Activated naive CD4-positive, alpha-beta T cell treated with anti-CD3 and anti-CD28 coated beads, Interleukin-2, amount 10 ng/mL, durations not matched to agents 7 days and 5 days (primary cell): Measurements from ENCODE around the gene ATG4D.
A peak's percentile ranks its signal among the peaks of the same experiment; 100 is the strongest.
"Not testable (repeated sequence)": the region's sequence is repeated elsewhere in the genome, so short reads cannot be mapped to it uniquely, and the experiment has no call there.

Experiments used
- CTCF ChIA-PET: fragments of 350-600 bp; sonication (Branson Sonifier 250); formaldehyde crosslinking; loops from one replicate; lab custom pipeline; 2021; ENCODE audit warnings: antibody characterized with exemption; lab: Charles Lee
- DNase-seq: peaks from one replicate; pipeline ENCODE4 v3.0.0-alpha.2; 2020
- H3K27ac Mint-ChIP-seq: one replicate; pipeline ENCODE4 v1.8.0; 2021; ENCODE audit warnings: mild to moderate bottlenecking, moderate library complexity, mixed read lengths
- H3K27me3 Mint-ChIP-seq: one replicate; pipeline ENCODE4 v1.8.0; 2021; ENCODE audit warnings: mild to moderate bottlenecking, mixed read lengths
- H3K36me3 Mint-ChIP-seq: one replicate; pipeline ENCODE4 v1.8.0; 2021; ENCODE audit warnings: mixed read lengths
- H3K4me1 Mint-ChIP-seq: one replicate; pipeline ENCODE4 v1.8.0; 2021; ENCODE audit warnings: mixed read lengths
- H3K4me3 Mint-ChIP-seq: one replicate; pipeline ENCODE4 v1.8.0; 2021; ENCODE audit warnings: mild to moderate bottlenecking, moderate library complexity, mixed read lengths
- H3K9me3 Mint-ChIP-seq: one replicate; pipeline ENCODE4 v1.8.0; 2021; ENCODE audit warnings: mixed read lengths

Gene ATG4D

DNA sequence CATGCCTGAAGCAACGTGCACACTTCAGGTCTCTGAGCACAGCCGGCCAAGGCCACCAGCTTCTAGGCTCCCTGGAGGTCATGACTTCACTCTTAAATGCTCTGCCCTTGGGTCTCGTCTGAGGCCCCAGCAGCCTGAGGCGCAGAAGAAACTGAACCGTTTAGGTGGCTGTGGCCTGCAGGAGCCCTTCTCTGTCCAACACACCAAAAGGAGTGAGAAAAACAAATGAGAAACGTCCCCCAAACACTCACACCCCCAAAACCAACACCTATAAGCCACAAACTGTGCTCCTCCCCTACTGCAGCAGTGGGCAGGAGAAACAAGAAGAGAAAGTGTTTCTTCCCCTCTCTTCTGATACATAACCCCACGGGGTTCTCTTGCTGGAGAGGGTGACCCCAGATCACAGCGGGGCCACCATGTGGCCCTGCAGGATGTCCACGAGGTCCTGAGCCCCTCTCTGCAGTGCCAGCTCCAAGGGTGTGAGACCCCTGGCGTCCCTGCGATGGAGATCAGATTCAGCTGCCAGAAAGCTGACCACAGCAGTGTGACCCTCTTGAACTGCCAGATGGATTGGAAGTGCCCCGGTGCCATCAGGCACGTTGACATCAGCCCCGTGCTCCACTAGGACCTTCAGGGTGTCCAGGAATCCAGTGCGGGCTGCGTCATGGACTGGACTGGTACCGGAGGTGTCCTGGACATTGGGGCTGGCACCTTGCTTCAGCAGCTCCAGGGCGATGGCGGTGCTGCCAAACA, 23.1 kb downstream of the ATG4D start:
- no peaks in the 10 kb centered on the region for H3K27me3 Mint-ChIP-seq
- peaks cover 40% of the 10 kb centered on the region for H3K4me1 Mint-ChIP-seq
- H3K4me3 Mint-ChIP-seq, result peak overlapping the region; percentile 84
- DNase-seq, result peak; percentile 71
- H3K36me3 Mint-ChIP-seq, result peaks cover 38% of the 10 kb centered on the region
- peak overlapping the region; percentile 99 for H3K27ac Mint-ChIP-seq
- H3K9me3 Mint-ChIP-seq, result no peaks in the 10 kb centered on the region
- CTCF ChIA-PET, result interaction anchor here (0.6 to 4.0 kb wide), 9 partner anchors 15 to 150 kb away, joined by 3 to 19 read pairs (median 4); no protein-coding TSS in a partner anchor

DNA sequence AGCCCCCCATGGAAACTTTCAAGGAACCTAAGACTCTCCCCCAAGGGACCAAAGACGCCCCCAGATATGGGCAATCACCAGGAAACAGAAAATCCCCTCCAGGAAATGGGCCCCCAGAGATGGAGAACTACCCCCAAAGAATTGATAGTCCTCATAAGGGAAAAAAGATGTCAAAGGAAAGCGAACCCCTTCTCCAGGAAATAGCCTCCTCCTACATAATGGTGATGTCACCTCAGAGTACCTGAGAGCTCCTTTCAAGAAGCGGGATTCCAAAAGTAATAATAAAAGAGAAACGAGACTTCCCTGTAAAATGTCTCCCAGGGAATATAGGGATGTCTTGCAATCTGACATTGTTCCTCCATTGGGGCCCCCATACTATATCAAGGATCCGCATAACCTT, 24.0 kb downstream of the ATG4D start:
- peak overlapping the region; percentile 84 for H3K4me3 Mint-ChIP-seq
- no peak for DNase-seq
- peaks cover 47% of the 10 kb centered on the region for H3K4me1 Mint-ChIP-seq
- CTCF ChIA-PET, result interaction anchor here (0.7 to 4.0 kb wide), 7 partner anchors 12 to 150 kb away, joined by 3 to 19 read pairs (median 4); no protein-coding TSS in a partner anchor
- no peaks in the 10 kb centered on the region for H3K27me3 Mint-ChIP-seq
- H3K27ac Mint-ChIP-seq, result peak overlapping the region; percentile 99
- peaks cover 32% of the 10 kb centered on the region for H3K36me3 Mint-ChIP-seq
- H3K9me3 Mint-ChIP-seq, result no peaks in the 10 kb centered on the region

DNA sequence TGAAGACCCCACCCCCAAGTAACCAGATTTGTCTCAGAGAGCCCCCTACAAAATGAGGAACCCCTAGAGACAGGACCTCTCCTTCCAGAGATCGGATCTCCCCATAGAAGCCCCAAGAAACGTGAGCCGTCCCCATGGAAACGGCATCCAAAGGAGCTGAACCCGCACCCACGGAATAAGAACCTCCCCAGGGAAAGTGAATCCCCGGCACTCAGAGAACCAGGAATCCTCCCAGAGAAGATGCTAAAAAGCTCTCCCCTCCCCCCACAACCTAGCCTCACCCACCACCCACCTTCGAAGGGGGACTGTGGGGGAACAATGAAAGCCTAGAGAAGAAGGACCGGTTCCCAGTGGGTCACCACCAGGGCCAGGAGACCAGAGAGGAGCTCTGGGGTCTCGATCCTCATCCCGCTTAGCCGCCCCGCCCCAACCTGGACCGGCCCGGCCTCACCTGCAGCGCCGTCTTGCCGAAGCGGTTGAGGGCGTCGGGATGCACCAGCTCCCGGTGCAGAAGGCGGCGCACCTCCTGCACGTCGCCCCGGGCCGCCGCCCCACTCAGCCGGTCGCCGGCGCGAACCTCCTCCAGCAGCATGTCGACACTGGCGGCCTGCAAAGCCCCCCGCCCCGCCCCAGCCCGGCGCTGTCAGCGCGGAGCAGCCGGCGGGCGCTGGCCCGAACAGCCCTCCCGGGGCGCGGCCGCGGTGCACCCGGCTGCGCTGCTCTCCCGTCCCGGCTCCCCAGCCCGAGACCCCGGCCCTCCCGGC, 24.5 kb downstream of the ATG4D start:
- Mint-ChIP-seq H3K36me3 (peaks cover 32% of the 10 kb centered on the region), H3K27ac (peak overlapping the region; percentile 99), H3K4me1 (peaks cover 47% of the 10 kb centered on the region), H3K27me3 (no peaks in the 10 kb centered on the region), H3K9me3 (no peaks in the 10 kb centered on the region), H3K4me3 (peak overlapping the region; percentile 84)
- peak; percentile 44 for DNase-seq
- CTCF ChIA-PET, result interaction anchor here (0.7 to 4.0 kb wide), 7 partner anchors 11 to 151 kb away, joined by 3 to 19 read pairs (median 4); no protein-coding TSS in a partner anchor

DNA sequence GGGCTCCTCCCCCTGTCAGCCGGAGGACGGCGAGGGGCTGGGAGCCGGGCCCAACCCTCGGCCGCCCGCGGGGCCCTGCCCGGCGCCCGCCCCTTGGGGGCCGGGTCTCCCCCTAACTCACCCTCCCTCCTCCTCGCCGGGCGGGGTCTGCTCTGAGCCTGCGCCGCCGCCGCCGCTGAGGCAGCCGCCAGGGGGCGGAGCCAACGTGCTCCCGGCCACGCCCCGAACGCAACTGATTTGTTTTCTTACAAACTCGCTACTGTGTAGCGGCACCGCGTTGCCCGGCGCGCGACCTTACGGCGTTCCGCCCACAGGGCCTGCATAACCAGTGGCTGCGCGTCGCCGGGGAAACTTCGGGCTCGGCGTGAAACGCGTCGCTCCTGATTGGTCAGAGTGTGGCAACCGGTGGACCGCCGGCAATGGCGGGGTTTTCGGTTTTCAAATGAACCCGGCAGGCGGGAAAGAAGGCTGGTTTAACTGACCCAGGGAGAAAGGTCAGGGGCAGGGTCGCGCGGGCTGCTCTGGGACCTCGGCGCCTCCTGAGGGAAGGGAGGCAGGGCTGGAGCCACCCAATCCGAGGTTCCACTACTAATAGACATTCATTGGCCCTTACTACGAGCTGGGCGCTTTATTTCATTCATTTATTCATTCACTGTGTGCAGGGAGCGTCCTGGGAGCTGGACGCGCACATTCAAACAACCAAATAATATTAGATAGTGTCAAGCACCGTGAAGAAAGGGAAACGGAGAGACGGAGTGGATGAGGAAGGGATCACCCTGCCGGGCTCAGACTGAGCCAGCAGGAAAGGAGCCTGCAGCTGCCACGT, 25.3 kb downstream of the ATG4D start, which contains the start of gene CDKN2D:
TSS of gene CDKN2D (minus strand) at position 154 of the 826 bp plus-strand sequence. CDS start 326 bp downstream, outside the sequence.
- CTCF ChIA-PET, result interaction anchor here (0.8 to 4.0 kb wide), 8 partner anchors 17 to 133 kb away, joined by 3 to 19 read pairs (median 4); partner anchors contain the start of gene QTRT1
- Mint-ChIP-seq H3K36me3 (peaks cover 32% of the 10 kb centered on the region), H3K27me3 (no peaks in the 10 kb centered on the region), H3K4me1 (peaks cover 44% of the 10 kb centered on the region), H3K27ac (peak within 1 kb of the TSS; percentile 99), H3K4me3 (peak within 1 kb of the TSS; percentile 84), H3K9me3 (no peaks in the 10 kb centered on the region)
- peak; percentile 100 for DNase-seq

DNA sequence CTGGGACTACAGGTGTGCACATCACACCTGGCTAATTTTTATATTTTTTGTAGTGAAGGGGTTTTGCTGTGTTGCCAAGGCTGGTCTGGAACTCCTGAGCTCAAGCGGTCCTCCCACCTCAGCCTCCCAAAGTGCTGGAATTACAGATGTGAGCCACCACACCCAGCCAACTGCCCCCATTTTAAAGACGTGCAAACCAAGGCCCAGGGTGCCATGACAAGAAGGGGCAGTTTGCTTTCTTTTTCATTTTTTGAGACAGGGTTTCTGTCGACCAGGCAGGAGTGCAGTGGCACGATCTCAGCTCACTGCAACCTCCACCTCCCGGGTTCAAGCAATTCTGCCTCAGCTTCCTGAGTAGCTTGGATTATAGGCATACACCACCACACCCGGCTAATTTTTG, 30.1 kb downstream of the ATG4D start:
- peaks cover 31% of the 10 kb centered on the region for H3K4me1 Mint-ChIP-seq
- not testable (repeated sequence) for H3K4me3 Mint-ChIP-seq, H3K27ac Mint-ChIP-seq, H3K9me3 Mint-ChIP-seq, DNase-seq, H3K36me3 Mint-ChIP-seq
- peaks cover 18% of the 10 kb centered on the region for H3K27me3 Mint-ChIP-seq
- CTCF ChIA-PET, result interaction anchor here (0.9 to 2.9 kb wide), 6 partner anchors 7 to 126 kb away, joined by 3 to 10 read pairs (median 6); no protein-coding TSS in a partner anchor

DNA sequence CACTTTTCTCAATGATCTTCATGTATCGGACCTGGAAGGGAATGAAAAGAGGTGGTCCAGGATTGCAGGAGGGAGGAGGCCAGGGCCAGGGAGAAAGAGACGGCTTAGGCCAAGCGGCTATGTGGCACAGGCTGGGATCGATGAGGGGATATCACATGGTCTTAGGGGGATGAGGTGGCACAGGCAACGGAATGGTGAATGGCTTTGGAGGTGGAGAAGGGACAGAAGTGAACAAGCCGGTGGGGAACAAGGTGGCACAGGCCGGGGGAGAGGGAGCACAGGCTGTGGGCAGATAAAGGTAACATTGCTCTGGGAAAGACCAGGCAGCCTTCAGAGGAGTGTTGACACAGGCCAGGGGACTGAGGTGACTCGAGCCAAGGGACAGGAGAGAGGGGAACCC, 30.8 kb downstream of the ATG4D start:
- Mint-ChIP-seq H3K4me3 (no peak overlapping the region), H3K9me3 (no peaks in the 10 kb centered on the region), H3K4me1 (peaks cover 26% of the 10 kb centered on the region), H3K36me3 (no peaks in the 10 kb centered on the region), H3K27me3 (peaks cover 18% of the 10 kb centered on the region), H3K27ac (peak overlapping the region; percentile 6)
- DNase-seq, result no peak
- CTCF ChIA-PET, result interaction anchor here (1.3 to 12.1 kb wide), 4 partner anchors 33 to 125 kb away, joined by 5 to 299 read pairs (median 10); no protein-coding TSS in a partner anchor

DNA sequence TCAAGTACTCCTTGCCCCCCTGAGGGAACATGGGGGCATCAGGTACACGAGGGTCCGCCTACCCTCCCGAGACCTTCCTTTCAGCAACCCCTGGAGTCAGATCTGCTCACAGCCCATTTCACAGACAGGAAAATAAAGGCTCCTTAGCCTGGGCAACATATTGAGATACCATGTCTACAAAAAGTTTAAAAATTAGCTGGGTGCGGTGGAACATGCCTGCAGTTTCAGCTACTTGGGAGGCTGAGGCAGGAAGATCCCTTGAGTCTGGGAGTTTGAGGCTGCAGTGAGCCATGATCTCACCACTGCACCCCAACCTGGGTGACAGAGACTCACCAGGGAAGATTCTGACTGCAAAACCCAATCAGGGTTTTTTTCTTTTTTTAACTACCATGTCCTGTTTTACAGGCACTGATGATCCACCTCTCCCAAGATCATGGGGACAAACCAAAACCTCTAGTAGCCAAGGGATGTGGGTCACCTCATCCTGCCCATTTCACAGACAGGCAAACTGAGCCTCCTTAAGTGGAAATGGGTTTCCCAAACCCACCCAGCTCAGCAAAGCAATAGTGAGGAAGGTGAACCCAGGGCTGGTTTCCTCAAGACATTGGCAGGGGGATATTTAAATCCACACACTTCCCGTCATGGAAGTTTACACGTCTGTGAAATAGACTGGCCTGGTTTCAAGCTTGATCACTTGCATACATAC, 31.5 kb downstream of the ATG4D start:
- Mint-ChIP-seq H3K27ac (no peak overlapping the region), H3K4me1 (peaks cover 20% of the 10 kb centered on the region), H3K4me3 (no peak overlapping the region), H3K9me3 (no peaks in the 10 kb centered on the region), H3K36me3 (no peaks in the 10 kb centered on the region), H3K27me3 (peaks cover 18% of the 10 kb centered on the region)
- CTCF ChIA-PET, result interaction anchor here (0.6 to 12.1 kb wide), 4 partner anchors 72 to 747 kb away, joined by 3 to 299 read pairs (median 10); no protein-coding TSS in a partner anchor
- DNase-seq, result no peak

DNA sequence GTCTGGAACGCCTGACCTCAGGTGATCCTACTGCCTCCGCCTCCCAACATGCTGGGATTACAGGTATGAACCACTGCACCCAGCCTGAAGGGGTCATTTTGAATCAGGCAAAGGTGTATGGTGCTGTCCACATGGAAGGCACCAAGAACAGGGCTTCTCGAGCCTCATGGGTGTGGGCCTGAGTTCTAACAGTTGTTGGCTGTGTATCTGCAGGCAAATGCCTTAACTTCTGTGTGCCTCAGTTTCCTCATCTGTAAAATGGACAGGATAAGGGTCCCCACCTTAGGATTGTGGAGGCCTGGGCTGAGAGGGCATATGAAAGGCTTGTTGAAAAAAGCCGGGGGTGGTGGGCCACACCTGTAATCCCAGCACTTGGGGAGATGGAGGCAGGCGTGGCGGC, 34.2 kb downstream of the ATG4D start:
- CTCF ChIA-PET, result interaction anchor here (8.9 to 12.1 kb wide), 2 partner anchors 69 to 122 kb away, joined by 156 to 299 read pairs; partner anchors contain the start of gene QTRT1
- Mint-ChIP-seq H3K27me3 (peaks cover 29% of the 10 kb centered on the region), H3K36me3 (no peaks in the 10 kb centered on the region), H3K4me3 (no peak overlapping the region), H3K9me3 (no peaks in the 10 kb centered on the region), H3K4me1 (peaks cover 17% of the 10 kb centered on the region), H3K27ac (no peak overlapping the region)
- DNase-seq, result no peak

DNA sequence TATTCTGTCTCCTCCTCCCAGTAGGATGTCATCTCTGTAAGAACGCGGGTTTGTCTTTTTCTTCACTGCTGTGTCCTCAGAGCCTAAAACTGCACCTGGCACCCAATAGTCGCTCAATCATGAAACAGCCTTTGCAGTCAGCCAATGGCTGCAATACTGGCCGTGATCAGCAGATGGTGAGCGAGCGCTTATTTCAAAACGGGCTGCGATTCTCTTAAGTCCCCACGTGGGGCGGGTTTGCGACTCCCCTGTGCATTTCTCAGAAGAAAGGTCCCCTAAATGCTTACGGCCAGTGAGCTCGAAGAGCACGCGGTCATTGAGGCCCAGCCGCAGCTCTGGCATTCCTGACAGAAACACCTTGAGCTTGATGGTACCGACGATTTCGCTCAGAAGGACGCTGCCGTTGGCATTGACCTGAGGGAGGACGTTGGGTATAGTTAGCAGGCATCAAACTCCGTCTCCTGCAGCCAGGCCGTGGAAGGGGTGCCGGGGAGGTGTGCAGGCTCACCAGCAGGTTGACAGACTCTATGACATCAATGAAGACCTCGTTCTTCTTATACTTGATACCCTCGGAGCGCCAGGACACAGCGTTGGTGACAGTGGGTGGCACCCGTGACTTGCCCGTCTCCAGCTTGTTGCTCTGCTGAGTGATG, 37.4 kb downstream of the ATG4D start:
- H3K4me3 Mint-ChIP-seq, result no peak overlapping the region
- H3K36me3 Mint-ChIP-seq, result no peaks in the 10 kb centered on the region
- H3K27me3 Mint-ChIP-seq, result peaks cover 43% of the 10 kb centered on the region
- CTCF ChIA-PET, result interaction anchor here (0.5 to 12.1 kb wide), 34 partner anchors 8 to 321 kb away, joined by 3 to 299 read pairs (median 4); partner anchors contain the start of genes QTRT1 and SLC44A2
- H3K9me3 Mint-ChIP-seq, result no peaks in the 10 kb centered on the region
- peaks cover 17% of the 10 kb centered on the region for H3K4me1 Mint-ChIP-seq
- H3K27ac Mint-ChIP-seq, result no peak overlapping the region
- peak; percentile 95 for DNase-seq

DNA sequence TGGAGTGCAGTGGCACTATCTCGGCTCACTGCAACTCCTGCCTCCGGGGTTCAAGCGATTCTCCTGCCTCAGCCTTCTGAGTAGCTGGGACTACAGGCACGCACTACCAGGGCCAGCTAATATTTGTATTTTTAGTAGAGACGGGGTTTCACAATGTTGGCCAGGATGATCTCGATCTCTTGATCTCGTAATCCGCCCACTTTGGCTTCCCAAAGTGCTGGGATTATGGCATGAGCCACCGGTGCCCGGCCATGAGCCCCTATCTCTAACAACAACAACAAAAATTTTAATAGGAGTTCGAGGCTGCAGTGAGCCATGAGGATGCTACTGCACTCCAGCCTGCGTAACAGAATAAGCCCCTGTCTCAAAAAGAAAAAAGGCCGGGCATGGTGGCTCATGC, 38.4 kb downstream of the ATG4D start:
- Mint-ChIP-seq H3K36me3 (no peaks in the 10 kb centered on the region), H3K4me1 (peaks cover 17% of the 10 kb centered on the region), H3K27me3 (peaks cover 51% of the 10 kb centered on the region), H3K9me3 (no peaks in the 10 kb centered on the region), H3K4me3 (no peak overlapping the region), H3K27ac (no peak overlapping the region)
- CTCF ChIA-PET, result interaction anchor here (0.8 to 12.1 kb wide), 16 partner anchors 10 to 322 kb away, joined by 3 to 299 read pairs (median 10); partner anchors contain the start of genes QTRT1 and SLC44A2
- DNase-seq, result no peak

DNA sequence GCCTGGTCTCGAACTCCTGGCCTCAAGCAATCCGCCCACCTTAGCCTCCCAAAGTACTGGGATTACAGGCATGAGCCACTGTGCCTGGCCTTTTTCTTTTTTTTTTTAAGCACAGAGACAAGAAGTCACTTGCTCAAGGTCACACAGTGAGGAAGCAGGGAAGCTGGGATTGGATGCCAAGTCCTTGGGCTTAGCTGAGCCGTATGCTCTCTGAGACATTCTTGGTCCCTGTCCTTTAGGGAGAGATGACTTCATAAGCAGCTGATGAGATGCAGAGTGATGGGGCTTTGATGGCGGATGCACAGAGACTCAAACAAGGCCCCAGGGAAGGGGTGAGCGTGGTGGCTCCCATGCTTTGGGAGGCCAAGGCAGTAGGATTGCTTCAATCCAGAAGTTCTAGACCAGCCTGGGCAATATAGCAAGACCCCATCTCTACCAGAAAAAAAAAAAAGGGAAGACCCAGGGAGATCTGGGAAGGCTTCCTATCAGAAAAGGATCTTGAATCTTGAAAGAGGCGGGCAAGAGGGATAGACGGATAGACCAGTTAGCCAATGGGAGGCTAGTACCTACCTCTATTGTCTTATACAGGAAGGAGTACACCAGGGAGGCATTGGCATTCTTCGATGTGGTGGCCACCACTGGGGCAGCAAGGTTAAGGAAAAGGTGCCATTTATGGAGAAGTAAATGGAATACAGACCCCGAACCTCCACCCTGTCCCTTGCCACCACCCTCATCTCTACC, 39.5 kb downstream of the ATG4D start:
- DNase-seq, result no peak
- Mint-ChIP-seq H3K4me3 (no peak overlapping the region), H3K27me3 (peaks cover 56% of the 10 kb centered on the region), H3K36me3 (no peaks in the 10 kb centered on the region), H3K4me1 (peaks cover 23% of the 10 kb centered on the region), H3K27ac (no peak overlapping the region), H3K9me3 (no peaks in the 10 kb centered on the region)
- CTCF ChIA-PET, result interaction anchor here (0.6 to 12.1 kb wide), 4 partner anchors 10 to 117 kb away, joined by 4 to 299 read pairs (median 80); partner anchors contain the start of gene QTRT1

DNA sequence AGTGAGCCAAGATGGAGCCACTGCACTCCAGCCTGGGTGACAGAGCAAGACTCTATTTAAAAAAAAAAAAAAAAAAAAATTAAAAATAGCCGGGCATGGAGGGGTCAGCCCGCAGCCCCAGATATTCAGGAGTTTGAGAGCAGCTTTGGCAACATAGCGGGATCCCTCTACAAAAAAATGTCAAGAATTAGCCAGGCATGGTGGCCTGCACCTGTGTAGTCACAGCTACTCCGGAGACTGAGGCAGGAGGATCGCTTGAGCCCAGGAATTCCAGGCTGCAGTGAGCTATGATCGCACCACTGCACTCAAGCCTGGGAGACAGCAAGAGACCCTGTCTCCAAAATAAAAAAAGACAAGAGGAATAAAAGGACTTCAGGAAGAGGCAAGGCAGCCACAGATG, 42.7 kb downstream of the ATG4D start:
- CTCF ChIA-PET, result interaction anchor here (8.9 to 12.1 kb wide), 2 partner anchors 61 to 113 kb away, joined by 156 to 299 read pairs; partner anchors contain the start of gene QTRT1
- peaks cover 17% of the 10 kb centered on the region for H3K4me1 Mint-ChIP-seq
- H3K27me3 Mint-ChIP-seq, result peaks cover 72% of the 10 kb centered on the region
- H3K4me3 Mint-ChIP-seq, result no peak overlapping the region
- DNase-seq, result no peak
- no peaks in the 10 kb centered on the region for H3K36me3 Mint-ChIP-seq
- no peak overlapping the region for H3K27ac Mint-ChIP-seq
- H3K9me3 Mint-ChIP-seq, result no peaks in the 10 kb centered on the region
